ENCODE measurements around the gene PRLHR.

- no peak for TF ChIP-seq CTCF (IDR thresholded peaks at IDR 0.05)
- no peak for TF ChIP-seq POLR2A (IDR thresholded peaks at IDR 0.05)
These were observed 46.8 kb upstream of the PRLHR start for GRCh38 chr10:118642228-118642627.

Data from breast epithelium (tissue), 3 donors.